GM06990 (cell line): Measurements from ENCODE around the gene IFNAR1.

Source experiments
- DNase-seq: peaks from one replicate; pipeline ENCODE4 v3.0.0-alpha.2; 2011; ENCODE audit not compliant: insufficient read length; ENCODE audit errors: extremely low read depth
- H3K27me3 ChIP-seq: replicated peaks from 2 replicates; pipeline ENCODE4 v1.6.0; 2011; ENCODE audit warnings: low read length; ENCODE audit not compliant: control insufficient read depth, insufficient read depth
- H3K36me3 ChIP-seq: 2 replicates; pipeline ENCODE4 v1.5.1; 2011; ENCODE audit warnings: low read length; ENCODE audit not compliant: control insufficient read depth, insufficient read depth
- H3K4me3 ChIP-seq: replicated peaks from 2 replicates; pipeline ENCODE4 v1.5.1; 2011; ENCODE audit warnings: low read depth, mild to moderate bottlenecking, control low read depth, low read length
- TF ChIP-seq, protein P1 (sequence below): IDR thresholded peaks from 2 replicates; pipeline ENCODE4 v1.5.1; 2011; ENCODE audit warnings: low read length, control low read depth, mild to moderate bottlenecking, inconsistent platforms; ENCODE audit not compliant: insufficient read depth, poor library complexity, severe bottlenecking

Gene IFNAR1

DNA sequence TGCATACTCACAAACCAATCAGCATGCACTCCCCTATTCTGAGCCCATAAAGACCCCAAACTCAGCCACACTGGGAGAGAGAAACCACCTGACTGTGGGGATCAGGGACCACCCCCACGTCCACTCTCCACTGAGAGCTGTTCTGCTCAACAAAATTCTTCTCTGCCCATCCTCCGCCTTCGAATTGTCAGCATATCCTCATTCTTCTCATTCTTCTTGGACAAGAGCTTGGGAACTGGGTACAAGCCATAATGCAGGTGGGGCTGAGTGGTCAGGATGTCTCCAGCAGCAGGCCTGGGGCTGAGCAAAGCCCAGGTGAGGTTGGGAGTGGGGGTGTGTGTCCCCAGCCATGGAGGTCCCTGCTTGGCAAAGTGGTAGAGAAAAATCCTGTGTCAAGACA, 43.8 kb downstream of the IFNAR1 start:
- H3K36me3 ChIP-seq = no peaks in the 10 kb centered on the region
- H3K27me3 ChIP-seq = no peaks in the 10 kb centered on the region
- no peak for DNase-seq
- TF ChIP-seq, protein P1, sequence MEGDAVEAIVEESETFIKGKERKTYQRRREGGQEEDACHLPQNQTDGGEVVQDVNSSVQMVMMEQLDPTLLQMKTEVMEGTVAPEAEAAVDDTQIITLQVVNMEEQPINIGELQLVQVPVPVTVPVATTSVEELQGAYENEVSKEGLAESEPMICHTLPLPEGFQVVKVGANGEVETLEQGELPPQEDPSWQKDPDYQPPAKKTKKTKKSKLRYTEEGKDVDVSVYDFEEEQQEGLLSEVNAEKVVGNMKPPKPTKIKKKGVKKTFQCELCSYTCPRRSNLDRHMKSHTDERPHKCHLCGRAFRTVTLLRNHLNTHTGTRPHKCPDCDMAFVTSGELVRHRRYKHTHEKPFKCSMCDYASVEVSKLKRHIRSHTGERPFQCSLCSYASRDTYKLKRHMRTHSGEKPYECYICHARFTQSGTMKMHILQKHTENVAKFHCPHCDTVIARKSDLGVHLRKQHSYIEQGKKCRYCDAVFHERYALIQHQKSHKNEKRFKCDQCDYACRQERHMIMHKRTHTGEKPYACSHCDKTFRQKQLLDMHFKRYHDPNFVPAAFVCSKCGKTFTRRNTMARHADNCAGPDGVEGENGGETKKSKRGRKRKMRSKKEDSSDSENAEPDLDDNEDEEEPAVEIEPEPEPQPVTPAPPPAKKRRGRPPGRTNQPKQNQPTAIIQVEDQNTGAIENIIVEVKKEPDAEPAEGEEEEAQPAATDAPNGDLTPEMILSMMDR = no peak
- H3K4me3 ChIP-seq = no peak overlapping the region

- no peak for DNase-seq
- Histone ChIP-seq H3K36me3 (no peaks in the 10 kb centered on the region), H3K4me3 (no peak overlapping the region), H3K27me3 (no peaks in the 10 kb centered on the region)
- TF ChIP-seq, protein P1 = no peak
Measured at GRCh38 chr21:33369586-33369985, 44.8 kb downstream of the IFNAR1 start.

DNA sequence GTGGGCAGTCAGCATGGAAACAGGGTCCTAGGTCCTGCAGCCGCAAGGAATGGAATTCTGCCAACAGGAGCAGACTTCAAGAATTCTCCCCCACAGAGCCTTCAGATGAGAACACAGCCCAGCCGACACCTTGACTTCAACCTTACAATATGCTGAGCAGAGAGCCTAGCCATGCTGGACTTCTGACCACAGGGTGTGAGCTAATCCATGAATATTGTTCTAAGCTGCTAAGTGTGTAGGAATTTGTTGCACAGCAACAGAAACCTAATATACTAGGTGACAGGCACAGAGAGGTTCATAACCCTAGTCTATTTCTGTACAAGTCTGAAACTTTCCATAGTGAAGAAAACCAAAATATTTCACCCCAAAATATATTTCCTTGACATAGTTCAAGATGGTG, 45.5 kb downstream of the IFNAR1 start:
- no peak for DNase-seq
- Histone ChIP-seq H3K4me3 (no peak overlapping the region), H3K36me3 (no peaks in the 10 kb centered on the region), H3K27me3 (no peaks in the 10 kb centered on the region)
- TF ChIP-seq, protein P1 = no peak

DNA sequence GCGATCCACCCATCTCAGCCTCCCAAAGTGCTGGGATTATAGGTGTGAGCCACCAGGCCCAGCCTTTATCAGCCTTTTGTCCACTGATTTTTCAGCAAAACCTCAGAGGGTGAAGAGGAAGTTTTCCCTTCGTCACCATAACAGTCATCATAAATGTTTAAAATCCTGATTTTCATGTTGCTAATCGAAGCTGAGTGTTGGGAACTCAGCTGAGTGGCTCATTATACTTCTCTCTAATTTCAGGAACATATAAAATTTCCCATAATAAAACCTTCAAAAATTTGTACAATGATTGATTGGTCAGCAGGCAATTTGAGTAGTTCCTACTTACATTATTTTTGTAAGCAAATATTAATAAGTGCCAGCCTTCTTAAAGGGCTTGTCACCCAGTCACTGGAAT, 46.6 kb downstream of the IFNAR1 start:
- Histone ChIP-seq H3K36me3 (no peaks in the 10 kb centered on the region), H3K4me3 (no peak overlapping the region), H3K27me3 (no peaks in the 10 kb centered on the region)
- no peak for DNase-seq
- TF ChIP-seq, protein P1 = no peak

GRCh38 chr21:33372582-33372981, 47.8 kb downstream of the IFNAR1 start:
- H3K27me3 ChIP-seq = no peaks in the 10 kb centered on the region
- TF ChIP-seq, protein P1 = no peak
- H3K36me3 ChIP-seq = no peaks in the 10 kb centered on the region
- H3K4me3 ChIP-seq = no peak overlapping the region
- no peak for DNase-seq

DNA sequence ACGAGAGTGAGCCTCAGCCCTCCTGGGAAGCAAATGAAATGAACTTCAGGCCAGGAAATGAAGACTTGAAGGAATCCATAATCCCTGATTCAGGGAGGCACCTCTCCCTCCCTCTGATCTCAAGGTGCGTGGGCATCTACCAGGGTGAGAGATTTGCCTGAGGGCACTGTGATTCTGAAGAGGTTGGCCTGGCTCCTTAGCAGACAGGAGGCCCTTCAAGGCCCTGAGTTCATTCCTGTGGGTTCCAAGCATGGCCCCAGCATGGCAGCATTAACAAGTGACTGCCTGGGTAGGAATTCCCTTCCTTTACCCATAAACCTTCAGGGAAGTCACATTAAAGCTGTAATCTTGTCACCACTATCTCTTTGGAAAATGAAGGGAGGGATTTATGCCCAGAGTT, 48.7 kb downstream of the IFNAR1 start:
- H3K4me3 ChIP-seq = no peak overlapping the region
- no peaks in the 10 kb centered on the region for H3K36me3 ChIP-seq
- no peaks in the 10 kb centered on the region for H3K27me3 ChIP-seq
- TF ChIP-seq, protein P1 = no peak
- DNase-seq = no peak
